NCI-H1417 (cell line): ENCODE measurements around the gene ZNF837.
A peak's percentile ranks its signal among the peaks of the same experiment; 100 is the strongest.

ENCODE experiments used
- DNase-seq, 3 experiments: peaks; one replicate each; lab custom pipeline; 2025; lab: John Stamatoyannopoulos, UW

The ZNF837 gene

DNA sequence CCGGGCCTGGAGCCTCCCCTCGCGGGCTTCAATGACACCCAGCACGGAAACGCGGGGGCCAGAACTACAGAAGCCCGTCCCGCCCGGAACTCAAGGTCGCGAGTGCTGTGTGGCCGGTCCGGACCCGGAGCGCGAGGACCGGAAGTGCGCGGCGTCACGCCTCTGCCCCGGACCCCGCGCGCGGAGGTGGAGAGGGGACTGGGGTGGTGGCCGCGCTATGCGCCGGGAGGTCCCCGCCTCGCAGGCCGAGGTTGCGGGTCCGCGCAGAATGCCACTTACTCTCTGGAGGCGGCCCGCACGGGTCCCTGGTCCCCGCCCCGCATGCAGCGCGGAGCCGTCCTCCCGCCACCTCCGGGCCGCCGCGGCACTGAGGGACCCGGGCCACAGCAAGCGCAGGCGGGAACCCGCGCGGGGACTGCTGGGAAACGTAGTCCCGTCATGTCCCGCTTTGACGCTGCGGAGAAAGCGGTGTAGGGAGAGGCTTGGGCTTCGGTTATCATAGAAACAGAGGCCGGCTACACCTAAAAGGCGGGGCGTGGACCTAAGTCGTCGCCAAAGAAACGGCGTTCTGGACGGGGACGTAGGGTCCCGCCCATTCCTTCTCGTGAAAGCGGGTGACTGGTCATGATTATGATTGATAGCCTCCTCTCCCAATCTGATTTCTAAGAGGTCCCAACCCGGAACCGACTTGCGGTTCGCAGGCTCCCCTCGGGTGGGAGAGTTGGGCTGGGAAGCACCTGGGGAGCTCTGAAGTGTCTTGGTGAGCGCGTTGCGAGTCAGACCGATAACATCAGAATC is at the start of gene ZNF837:
Gene ZNF837, minus strand, starts transcription at position 369 of the 798 bp plus-strand sequence. CDS start 11,698 bp downstream, outside the sequence.
- peak; percentile 98 to 100 (median 100) for DNase-seq

GRCh38 chr19:58429745-58430144 is 48.9 kb upstream of the ZNF837 start:
- DNase-seq = no peak

DNA sequence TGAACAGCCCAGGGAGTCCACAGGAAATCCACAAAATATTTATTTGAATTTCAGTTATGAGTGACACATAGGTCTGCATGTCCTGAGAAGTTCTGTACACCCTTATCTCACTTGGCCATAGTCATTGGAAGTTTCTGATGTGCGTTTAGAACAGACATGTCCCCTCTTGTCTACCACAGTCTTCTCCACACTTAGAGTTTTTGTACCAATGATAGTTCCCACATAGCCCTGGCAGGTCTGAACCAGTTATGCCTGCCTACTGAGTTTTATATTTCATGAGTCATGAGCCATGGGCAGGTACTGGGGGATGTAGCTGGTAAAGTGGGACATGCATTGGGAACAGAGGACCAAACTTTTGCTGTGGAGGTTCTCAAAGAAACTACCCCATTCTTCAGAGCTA is 47.8 kb upstream of the ZNF837 start:
- DNase-seq = no peak

- DNase-seq = no peak
Observed at GRCh38 chr19:58417071-58417470, 36.2 kb upstream of the ZNF837 start.

- DNase-seq = no peak
Observed at GRCh38 chr19:58416604-58417003, 35.8 kb upstream of the ZNF837 start.

DNA sequence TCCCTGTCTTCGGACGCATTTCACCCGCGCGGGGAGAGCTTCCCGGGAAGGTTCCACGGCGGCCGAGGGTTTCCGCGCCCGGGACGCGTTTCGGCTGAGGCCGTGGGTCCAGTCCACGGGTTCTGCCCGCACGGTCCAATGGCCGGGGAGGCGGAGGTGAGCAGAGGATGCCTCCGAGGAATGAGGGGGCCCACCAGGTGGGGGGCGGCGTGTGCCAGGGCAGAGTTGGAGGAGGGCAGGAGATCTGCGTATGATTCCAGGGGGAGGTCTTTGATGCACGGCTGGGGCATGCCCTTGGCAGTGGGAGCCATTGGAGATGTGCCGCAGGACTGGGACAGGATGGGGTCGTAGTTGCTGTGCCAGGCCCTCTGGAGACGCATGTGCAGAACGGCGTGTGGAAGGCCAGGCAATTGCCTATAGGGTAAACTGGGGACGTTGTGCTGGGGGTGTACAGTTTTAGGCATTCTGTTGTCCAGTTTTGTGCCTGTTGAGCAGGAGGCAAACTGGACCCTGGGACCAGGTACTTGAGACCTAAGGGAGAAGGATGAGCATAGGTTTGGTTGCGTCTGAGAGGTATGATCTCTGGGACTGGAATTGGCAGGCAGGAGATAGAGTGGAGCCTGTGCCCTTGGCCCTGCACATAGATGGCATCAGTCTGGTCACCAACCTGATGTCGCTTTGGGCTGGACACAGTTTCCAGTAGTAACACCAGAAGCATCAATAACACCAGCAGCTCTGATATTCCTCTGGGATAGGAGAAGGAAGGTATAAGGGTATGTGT is 28.4 kb upstream of the ZNF837 start:
- peak in 2 of 3 experiments; percentile 50 to 53 for DNase-seq

- peak; percentile 93 to 97 (median 96) for DNase-seq
Observed at GRCh38 chr19:58408152-58409009, 27.6 kb upstream of the ZNF837 start, which contains the start of gene ZNF584. TSS of gene ZNF584 (plus strand) at chr19:58408649. CDS start at chr19:58409148, 499 bp downstream.

GRCh38 chr19:58407658-58408151 is 26.9 kb upstream of the ZNF837 start:
- DNase-seq = peak in 2 of 3 experiments; percentile 51 to 68

GRCh38 chr19:58406818-58407657 is 26.2 kb upstream of the ZNF837 start:
- peak in 1 of 3 experiments; percentile 22 for DNase-seq

DNA sequence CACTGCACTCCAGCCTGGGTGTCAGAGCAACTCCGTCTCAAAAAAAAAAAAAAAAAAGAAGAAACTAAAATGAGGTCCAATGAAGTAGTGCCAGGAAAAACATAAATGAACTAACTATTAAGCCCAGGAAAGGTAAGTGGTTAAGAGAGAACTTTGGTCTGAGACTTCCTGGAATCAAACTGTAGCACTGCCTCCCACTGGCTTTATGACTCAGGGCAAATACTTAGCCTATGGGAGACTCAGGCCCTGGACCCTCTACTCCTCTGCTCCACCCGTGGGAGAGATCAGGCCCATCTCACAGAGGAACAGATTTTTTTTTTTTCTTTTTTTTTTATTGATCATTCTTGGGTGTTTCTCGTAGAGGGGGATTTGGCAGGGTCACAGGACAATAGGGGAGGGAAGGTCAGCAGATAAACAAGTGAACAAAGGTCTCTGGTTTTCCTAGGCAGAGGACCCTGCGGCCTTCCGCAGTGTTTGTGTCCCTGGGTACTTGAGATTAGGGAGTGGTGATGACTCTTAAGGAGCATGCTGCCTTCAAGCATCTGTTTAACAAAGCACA is 23.2 kb upstream of the ZNF837 start:
- DNase-seq = peak in 1 of 3 experiments; percentile 35

- no peak for DNase-seq
Observed at GRCh38 chr19:58401840-58402421, 21.1 kb upstream of the ZNF837 start.

GRCh38 chr19:58400916-58401839 is 20.3 kb upstream of the ZNF837 start:
- peak; percentile 99 to 100 (median 99) for DNase-seq

- DNase-seq = peak in 2 of 3 experiments; percentile 69 to 83
Observed at GRCh38 chr19:58400316-58400915, 19.6 kb upstream of the ZNF837 start.

GRCh38 chr19:58399903-58400302 is 19.1 kb upstream of the ZNF837 start:
- no peak for DNase-seq

- no peak for DNase-seq
Observed at GRCh38 chr19:58398545-58398944, 17.7 kb upstream of the ZNF837 start.

DNA sequence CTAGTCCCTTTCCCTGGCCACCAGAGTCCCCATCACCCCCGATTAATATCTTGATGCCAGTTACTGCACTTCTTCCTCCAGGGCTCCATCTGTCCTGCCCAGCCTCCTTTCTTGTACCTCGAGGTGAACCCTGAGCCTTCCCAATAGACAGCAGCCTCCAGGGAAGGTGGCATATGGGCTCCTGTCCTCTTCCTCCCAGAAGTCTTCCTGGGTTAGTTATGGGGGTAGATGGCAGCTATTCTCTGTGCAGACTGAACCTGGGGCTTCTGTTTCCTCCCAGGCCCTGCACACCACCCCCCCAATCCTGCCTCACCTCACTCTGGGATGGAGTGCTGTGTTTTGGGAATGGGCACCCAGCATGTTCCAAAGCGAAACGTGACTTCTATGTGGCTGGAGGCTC is 17.3 kb upstream of the ZNF837 start:
- no peak for DNase-seq

DNA sequence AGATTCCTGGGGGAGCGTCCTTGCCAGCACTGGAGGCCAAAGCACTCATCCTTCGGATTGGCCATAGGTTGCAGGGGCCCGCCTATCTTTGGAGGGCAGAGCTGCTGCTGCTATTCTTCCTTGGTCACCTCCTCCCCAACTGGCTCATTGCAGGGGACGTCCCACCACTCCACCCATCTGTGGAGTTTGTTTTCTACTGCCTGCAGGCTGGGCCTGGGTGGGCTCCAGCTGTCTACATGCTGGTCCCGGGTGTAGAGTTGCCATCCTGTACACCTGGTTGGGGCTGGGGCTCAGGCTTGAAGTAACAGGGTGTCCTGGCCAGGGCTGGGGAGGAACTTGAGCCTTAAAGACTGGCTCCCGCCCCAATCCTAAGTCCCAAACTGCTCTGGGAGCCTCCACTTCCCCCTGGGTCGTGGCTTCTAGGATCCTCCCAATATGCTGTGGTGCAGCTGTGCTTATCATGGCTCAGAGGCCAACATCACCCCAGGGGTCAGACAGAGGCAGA is 16.8 kb upstream of the ZNF837 start:
- no peak for DNase-seq
